IPS DF 6.9 (cell line): ENCODE results near the gene FITM1.
"Not testable (repeated sequence)": the region's sequence is repeated elsewhere in the genome, so short reads cannot be mapped to it uniquely, and the experiment has no call there.

Source experiments
- DNase-seq: peaks from one replicate; pipeline ENCODE4 v3.0.0-alpha.2; 2013; ENCODE audit warnings: low read depth, low spot score
- H3K27ac ChIP-seq: one replicate; pipeline ENCODE4 v1.5.1; 2013; ENCODE audit warnings: low read length, control low read depth
- H3K27me3 ChIP-seq: 2 replicates; pipeline ENCODE4 v1.6.1; 2013; ENCODE audit warnings: mild to moderate bottlenecking, low read length; ENCODE audit not compliant: control insufficient read depth, insufficient read depth
- H3K36me3 ChIP-seq: 2 replicates; pipeline ENCODE4 v1.6.1; 2013; ENCODE audit warnings: low read length; ENCODE audit not compliant: control insufficient read depth, insufficient read depth
- H3K4me1 ChIP-seq: 2 replicates; pipeline ENCODE4 v1.6.1; 2013; ENCODE audit warnings: low read length; ENCODE audit not compliant: control insufficient read depth, insufficient read depth
- H3K4me3 ChIP-seq: 2 replicates; pipeline ENCODE4 v1.5.1; 2013; ENCODE audit warnings: mild to moderate bottlenecking, low read length
- H3K9me3 ChIP-seq: 2 replicates; pipeline ENCODE4 v1.6.1; 2013; ENCODE audit warnings: low read length, inconsistent platforms; ENCODE audit not compliant: control insufficient read depth, insufficient read depth
- WGBS: extraction: QIAGEN DNeasy Blood & Tissue Kit; methylation state at CpG from one replicate; pipeline ENCODE4 v1.1.7; 2013; ENCODE audit warnings: mixed read lengths, missing lambda C conversion rate; ENCODE audit not compliant: insufficient read length, insufficient coverage; 5-methylcytosine and 5-hydroxymethylcytosine counted together

Gene FITM1

DNA sequence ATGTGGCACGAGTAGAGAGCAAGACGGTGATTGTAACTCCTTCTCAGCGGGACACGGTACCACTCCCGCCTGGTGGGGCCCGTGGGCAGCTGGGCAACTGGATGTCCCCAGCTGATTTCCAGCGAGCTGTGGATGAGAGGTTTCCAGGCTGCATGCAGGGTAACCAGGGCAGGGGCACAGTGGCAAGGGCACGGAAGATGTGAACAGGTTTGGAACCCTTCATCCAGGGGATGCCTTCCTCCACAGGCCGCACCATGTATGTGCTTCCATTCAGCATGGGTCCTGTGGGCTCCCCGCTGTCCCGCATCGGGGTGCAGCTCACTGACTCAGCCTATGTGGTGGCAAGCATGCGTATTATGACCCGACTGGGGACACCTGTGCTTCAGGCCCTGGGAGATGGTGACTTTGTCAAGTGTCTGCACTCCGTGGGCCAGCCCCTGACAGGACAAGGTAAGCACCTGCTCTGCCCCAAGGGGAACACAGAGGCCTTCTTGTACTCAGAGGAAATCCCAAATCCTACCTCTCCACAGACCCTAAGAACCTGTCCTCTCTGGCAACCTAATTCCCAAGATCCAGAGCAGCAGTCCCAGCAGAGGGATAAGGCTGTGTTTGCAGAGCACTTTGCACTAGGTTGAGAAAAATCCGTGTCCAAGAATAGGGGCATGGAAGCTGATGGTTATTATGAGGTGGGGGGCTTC, 32.1 kb upstream of the FITM1 start:
- Histone ChIP-seq H3K36me3 (peaks cover 22% of the 10 kb centered on the region), H3K27ac (no peak overlapping the region), H3K9me3 (no peaks in the 10 kb centered on the region), H3K27me3 (no peaks in the 10 kb centered on the region), H3K4me3 (no peak overlapping the region), H3K4me1 (peaks cover 6% of the 10 kb centered on the region; the same call in 1 of the 2 replicates)
- no CpG with 5 or more reads among the region's 16 CpGs for WGBS
- no peak for DNase-seq

DNA sequence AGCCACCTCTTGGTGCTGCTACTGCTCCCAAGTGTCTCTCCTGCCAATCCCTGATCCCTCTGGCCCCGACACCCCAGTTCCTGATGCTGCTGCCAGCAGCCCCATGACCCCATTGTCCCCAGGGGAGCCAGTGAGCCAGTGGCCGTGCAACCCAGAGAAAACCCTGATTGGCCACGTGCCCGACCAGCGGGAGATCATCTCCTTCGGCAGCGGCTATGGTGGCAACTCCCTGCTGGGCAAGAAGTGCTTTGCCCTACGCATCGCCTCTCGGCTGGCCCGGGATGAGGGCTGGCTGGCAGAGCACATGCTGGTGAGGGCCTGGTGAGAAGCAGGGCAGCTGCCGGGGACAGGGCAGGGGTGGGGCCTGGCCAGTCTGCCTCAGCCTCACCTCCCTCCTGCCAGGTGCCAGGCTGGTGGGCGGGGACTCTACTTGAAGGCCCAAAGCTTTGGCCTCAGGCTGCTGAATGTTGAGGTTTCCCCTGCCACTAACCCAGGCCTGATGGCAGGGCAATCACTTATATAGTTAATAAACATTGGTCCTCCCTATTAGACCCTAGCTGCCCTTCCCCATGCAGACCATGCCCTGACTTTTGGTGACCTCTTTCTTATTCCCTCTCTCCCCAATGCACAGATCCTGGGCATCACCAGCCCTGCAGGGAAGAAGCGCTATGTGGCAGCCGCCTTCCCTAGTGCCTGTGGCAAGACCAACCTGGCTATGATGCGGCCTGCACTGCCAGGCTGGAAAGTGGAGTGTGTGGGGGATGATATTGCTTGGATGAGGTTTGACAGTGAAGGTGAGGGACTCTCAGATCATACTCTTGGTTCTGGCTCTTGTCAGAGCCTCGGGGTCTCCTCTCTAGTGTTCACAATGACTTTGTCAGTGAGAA, 31.3 kb upstream of the FITM1 start:
- Histone ChIP-seq H3K4me3 (no peak overlapping the region), H3K27ac (no peak overlapping the region), H3K36me3 (peaks cover 27% of the 10 kb centered on the region), H3K9me3 (no peaks in the 10 kb centered on the region), H3K27me3 (no peaks in the 10 kb centered on the region), H3K4me1 (0 out of 2 replicates have a peak, but pooled peaks cover 3% of the 10 kb centered on the region)
- no CpG with 5 or more reads among the region's 17 CpGs for WGBS
- DNase-seq, result no peak

- no peaks in the 10 kb centered on the region for H3K27me3 ChIP-seq
- no peak for DNase-seq
These were observed 30.1 kb upstream of the FITM1 start for GRCh38 chr14:24100197-24100981.

DNA sequence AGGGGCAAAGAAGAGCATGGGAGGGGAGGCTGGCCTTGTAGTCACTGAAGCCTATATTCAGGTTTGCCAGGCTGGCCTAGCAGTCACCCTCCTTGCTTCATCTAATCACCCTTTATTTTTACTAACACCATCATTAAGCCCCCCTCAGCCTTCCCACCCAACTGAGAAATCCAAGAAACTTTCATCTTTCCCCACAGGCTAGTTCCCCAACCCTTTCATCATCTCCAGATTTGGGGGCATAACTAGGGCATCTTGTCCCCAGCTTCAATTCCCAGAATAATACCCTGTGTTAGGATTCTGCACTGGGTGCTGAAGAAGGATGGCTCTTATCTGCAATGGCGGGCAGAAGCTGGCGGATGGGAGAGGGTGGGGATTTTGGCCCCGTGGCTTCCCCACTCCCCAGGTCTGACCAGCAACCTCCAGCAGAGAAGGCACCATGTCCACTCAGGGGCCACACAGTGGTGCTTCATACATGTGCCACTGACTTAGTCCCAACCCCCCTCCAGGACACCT, 29.4 kb upstream of the FITM1 start:
- no peak for DNase-seq
- peaks cover 27% of the 10 kb centered on the region for H3K36me3 ChIP-seq

More at GRCh38 chr14:24100197-24100981, 30.1 kb upstream of the FITM1 start:
- no peak overlapping the region for H3K27ac ChIP-seq
- H3K4me1 ChIP-seq, result 0 out of 2 replicates have a peak, but pooled peaks cover 3% of the 10 kb centered on the region
- H3K4me3 ChIP-seq, result no peak overlapping the region
- H3K36me3 ChIP-seq, result peaks cover 27% of the 10 kb centered on the region
- no peaks in the 10 kb centered on the region; the same call in 1 of the 2 replicates for H3K9me3 ChIP-seq
- no CpG with 5 or more reads among the region's 4 CpGs for WGBS

GRCh38 chr14:24102357-24103048, 28.0 kb upstream of the FITM1 start:
- H3K4me3 ChIP-seq, result no peak overlapping the region
- no peaks in the 10 kb centered on the region for H3K4me1 ChIP-seq
- no peak for DNase-seq
- no peaks in the 10 kb centered on the region; the same call in 1 of the 2 replicates for H3K9me3 ChIP-seq
- no peak overlapping the region for H3K27ac ChIP-seq
- H3K27me3 ChIP-seq, result no peaks in the 10 kb centered on the region
- peaks cover 27% of the 10 kb centered on the region for H3K36me3 ChIP-seq
- no CpG with 5 or more reads among the region's 7 CpGs for WGBS

More for the DNA sequence above, 29.4 kb upstream of the FITM1 start:
- Histone ChIP-seq H3K9me3 (no peaks in the 10 kb centered on the region; the same call in 1 of the 2 replicates), H3K4me1 (no peaks in the 10 kb centered on the region), H3K4me3 (no peak overlapping the region), H3K27ac (no peak overlapping the region), H3K27me3 (no peaks in the 10 kb centered on the region)
- no CpG with 5 or more reads among the region's 3 CpGs for WGBS

- no CpG with 5 or more reads among the region's 13 CpGs for WGBS
- H3K4me3 ChIP-seq, result no peak overlapping the region
- no peaks in the 10 kb centered on the region for H3K4me1 ChIP-seq
- no peaks in the 10 kb centered on the region for H3K27me3 ChIP-seq
- no peaks in the 10 kb centered on the region; the same call in 1 of the 2 replicates for H3K9me3 ChIP-seq
- H3K27ac ChIP-seq, result no peak overlapping the region
- H3K36me3 ChIP-seq, result peaks cover 22% of the 10 kb centered on the region
- no peak for DNase-seq
These were observed 27.0 kb upstream of the FITM1 start for GRCh38 chr14:24103451-24103850.

DNA sequence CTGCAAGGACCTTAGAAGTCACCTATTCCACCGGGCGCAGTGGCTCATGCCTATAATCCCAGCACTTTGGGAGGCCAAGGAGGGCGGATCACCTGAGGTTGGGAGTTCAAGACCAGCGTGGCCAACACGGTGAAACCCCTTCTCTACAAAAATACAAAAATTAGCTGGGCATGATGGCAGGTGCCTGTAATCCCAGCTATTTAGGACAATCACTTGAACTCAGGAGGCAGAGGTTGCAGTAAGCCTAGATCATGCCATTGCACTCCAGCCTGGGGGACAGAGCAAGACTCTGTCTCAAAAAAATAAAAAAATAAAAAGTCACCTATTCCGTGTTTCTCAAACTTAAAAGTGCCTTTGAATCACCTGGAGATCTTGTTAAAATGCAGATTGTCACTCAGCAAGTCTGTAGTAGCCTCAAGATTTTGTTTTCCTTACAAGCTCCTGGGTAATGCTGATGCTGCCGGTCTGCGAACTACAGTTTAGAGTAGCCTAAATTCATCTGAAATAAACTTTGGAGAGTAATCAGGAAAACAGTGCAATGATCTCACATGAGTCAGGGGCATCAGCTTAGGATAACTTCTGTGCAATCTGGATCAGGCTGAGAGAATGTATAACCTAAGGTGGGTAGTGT, 24.7 kb upstream of the FITM1 start:
- not testable (repeated sequence) for H3K27ac ChIP-seq, H3K9me3 ChIP-seq, H3K27me3 ChIP-seq, H3K4me1 ChIP-seq, H3K4me3 ChIP-seq, DNase-seq
- WGBS, result no CpG with 5 or more reads among the region's 8 CpGs
- peaks cover 11% of the 10 kb centered on the region for H3K36me3 ChIP-seq

- H3K27me3 ChIP-seq, result no peaks in the 10 kb centered on the region
- no peaks in the 10 kb centered on the region for H3K4me1 ChIP-seq
- no peak for DNase-seq
- no peak overlapping the region for H3K4me3 ChIP-seq
- H3K36me3 ChIP-seq, result peaks cover 9% of the 10 kb centered on the region
- H3K27ac ChIP-seq, result no peak overlapping the region
- no CpG with 5 or more reads among the region's 4 CpGs for WGBS
- H3K9me3 ChIP-seq, result no peaks in the 10 kb centered on the region; the same call in 1 of the 2 replicates
These were observed 23.7 kb upstream of the FITM1 start for GRCh38 chr14:24106672-24107271.

DNA sequence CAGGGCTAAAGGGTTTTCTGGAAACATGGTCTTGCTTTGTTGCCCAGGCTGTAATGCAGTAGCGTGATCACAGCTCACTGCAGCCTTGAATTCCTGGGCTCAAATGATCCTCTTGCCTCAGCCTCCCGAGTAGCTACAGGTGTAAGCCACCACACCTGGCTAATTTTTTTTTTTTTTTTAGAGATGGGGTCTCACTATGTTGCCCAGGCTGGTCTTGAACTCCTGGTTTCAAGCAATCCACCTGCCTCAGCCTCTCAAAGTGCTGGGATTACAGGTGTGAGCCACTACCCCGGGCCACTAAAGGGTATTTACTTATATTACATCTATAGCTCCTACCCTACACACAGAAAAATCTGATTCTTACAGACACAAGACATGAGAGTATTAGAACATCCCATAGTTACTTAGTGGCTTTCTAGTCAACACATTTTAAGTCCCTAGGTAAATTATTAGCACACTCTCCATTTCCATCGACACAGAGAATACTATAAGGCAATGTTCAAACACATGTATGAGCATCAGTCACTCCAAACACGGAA, 22.1 kb upstream of the FITM1 start:
- H3K4me1 ChIP-seq, result no peaks in the 10 kb centered on the region
- peaks cover 5% of the 10 kb centered on the region for H3K36me3 ChIP-seq
- no CpG with 5 or more reads among the region's 5 CpGs for WGBS
- no peak overlapping the region for H3K27ac ChIP-seq
- DNase-seq, result no peak
- H3K27me3 ChIP-seq, result no peaks in the 10 kb centered on the region
- H3K4me3 ChIP-seq, result no peak overlapping the region
- H3K9me3 ChIP-seq, result no peaks in the 10 kb centered on the region; the same call in 1 of the 2 replicates
